Lower leg skin (tissue), 3 donors: Measurements from ENCODE around the gene NIPAL3.

Experiments used
- CTCF ChIP-seq, 3 donors: fragments of 450-650 bp; IDR thresholded peaks; one replicate each; pipeline ENCODE4 v1.5.1; 2016; ENCODE audit warnings: antibody characterized with exemption in 3 of 3, mild to moderate bottlenecking in 3 of 3, moderate library complexity in 2 of 3
- POLR2A ChIP-seq, 2 donors: fragments of 450-650 bp; IDR thresholded peaks; one replicate each; pipeline ENCODE4 v1.6.1; 2016 to 2017; ENCODE audit warnings: antibody characterized with exemption in 2 of 2, mild to moderate bottlenecking in 1 of 2, moderate library complexity in 1 of 2

DNA sequence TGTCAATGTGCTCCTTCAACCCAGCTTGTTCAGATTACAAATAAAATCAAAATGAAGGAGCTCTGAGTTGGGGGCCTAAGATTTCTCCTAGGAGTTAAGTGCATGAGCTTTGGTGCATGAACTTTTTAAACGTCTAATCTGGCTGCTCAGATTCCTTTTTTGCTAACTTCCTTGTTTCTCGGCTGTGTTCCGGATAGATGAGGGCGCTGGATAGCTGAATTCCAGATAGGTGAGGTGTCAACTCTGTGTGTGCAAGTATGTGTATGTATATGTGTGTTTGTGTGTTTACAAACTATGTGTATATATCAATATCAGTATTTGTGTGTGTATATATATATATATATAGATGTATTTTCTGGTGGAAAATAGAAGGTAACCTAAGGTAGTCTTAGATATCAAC is 49.5 kb downstream of the NIPAL3 start:
- TF ChIP-seq CTCF (IDR thresholded peaks at IDR 0.05) (no peak), POLR2A (IDR thresholded peaks at IDR 0.05) (no peak)
